ENCODE data around the gene SCNN1B.
"Not testable (repeated sequence)": the region's sequence is repeated elsewhere in the genome, so short reads cannot be mapped to it uniquely, and the experiment has no call there.

Gene SCNN1B

GRCh38 chr16:23384878-23385277 is 82.8 kb downstream of the SCNN1B start:
- no peak for DNase-seq

GRCh38 chr16:23385441-23385840 is 83.3 kb downstream of the SCNN1B start:
- DNase-seq: no peak

DNA sequence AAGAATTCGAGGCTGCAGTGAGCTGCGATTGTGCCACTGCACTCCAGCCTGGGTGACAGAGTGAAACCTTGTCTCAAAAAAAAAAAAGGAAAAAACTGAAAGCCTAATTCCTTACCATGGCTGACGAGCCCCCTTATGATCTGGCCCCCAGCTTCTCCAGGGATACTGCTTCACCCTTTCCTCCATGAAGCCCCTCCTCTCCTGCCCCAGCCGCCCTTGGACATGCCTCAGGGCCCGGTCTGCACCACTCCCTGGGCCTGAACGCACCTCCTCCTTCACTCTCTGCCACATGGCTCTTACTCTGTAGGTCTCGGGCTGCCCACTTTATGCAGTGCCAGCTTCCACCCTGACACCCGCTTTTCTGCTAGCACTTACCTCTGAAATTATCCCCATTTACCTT is 85.6 kb downstream of the SCNN1B start:
- no peak for DNase-seq

DNA sequence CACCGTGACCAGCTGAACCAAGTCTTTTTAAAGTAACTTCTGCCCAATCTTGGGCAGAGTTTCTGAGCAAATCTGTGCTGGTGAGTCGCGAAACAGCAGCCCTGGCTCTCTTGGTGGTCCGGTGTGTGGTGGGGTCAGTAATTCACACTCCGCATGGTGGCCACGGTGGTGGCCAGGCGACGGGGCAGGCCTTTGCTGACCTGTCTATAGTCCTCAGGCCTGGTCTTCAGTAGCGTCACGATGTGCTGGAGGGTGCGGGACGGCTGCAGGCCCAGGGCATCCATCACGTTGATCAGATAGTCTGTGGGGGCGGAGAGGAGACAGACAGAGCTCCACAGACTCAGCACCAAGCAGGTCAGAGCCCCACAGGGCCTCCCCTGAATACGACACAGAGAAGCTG is 86.7 kb downstream of the SCNN1B start:
- no peak for DNase-seq

DNA sequence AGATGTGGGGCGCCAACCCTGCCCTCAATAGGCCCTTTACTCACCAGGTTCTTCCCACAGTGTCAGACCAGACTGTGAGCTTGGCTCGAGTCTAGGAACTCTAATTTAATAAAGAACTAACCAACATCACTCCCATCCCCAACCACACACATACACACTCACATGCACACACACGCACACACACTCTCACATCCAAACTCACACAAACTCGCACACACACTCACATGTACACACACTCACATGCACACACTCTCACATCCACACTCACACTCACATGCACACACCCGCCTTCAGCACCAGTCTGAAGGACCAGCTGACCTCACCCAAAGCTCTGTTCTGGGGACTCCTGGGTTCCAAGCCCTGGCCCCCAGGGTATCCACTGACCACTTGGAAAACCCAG is 87.1 kb downstream of the SCNN1B start:
- DNase-seq: no peak

DNA sequence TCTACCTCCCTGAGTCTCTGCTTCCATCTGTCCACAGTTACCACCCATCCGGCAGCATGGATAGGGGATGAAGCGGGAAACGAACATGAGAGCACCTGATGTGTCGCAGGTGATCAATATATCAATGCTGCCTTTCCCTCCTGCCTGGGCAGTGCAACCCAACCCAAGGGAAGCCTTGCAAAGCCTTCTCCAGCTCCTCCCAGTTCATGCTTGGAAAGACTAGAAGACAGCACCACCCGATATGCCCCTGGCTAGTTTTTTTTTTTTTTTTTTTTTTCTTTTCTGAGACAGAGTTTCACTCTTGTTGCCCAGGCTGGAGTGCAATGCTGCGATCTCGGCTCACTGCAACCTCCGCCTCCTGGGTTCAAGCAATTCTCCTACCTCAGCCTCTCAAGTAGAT is 87.8 kb downstream of the SCNN1B start:
- not testable (repeated sequence) for DNase-seq

GRCh38 chr16:23391381-23392222 is 89.5 kb downstream of the SCNN1B start:
- DNase-seq: no peak

GRCh38 chr16:23392223-23392600 is 90.1 kb downstream of the SCNN1B start:
- DNase-seq: no peak

DNA sequence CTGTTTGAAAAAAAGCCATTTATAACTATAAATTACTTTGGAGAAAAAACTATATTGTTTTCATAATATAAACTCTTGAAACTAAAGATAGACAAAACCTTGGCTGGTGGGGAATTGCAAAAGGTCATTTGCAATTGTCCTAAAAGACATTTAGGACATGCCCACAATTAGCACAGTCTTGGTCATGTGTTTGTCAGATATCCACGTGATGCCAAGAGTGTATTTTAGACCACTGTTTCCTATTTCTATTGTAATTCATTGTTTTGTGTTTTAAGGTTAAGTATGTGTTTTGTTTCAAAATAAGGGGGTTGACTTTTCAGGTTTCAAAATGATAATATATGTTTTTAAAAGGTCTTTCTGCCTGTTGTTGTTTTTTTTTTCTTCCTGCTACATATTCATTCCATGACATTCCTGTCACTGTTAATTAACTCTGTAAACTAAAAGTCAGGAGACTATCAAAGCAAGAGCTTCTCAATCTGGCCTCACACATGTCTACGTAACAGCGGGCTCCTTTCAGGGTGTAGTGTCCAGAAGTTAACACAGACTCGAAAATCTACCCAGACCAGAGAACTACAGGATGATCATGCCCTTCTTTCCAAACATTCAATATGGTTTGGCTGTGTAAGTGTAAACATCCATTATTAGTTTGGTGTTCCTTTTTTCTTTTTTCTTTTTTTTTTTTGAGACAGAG is 92.2 kb downstream of the SCNN1B start:
- DNase-seq: no peak

GRCh38 chr16:23395732-23396131 is 93.6 kb downstream of the SCNN1B start:
- no peak for DNase-seq

DNA sequence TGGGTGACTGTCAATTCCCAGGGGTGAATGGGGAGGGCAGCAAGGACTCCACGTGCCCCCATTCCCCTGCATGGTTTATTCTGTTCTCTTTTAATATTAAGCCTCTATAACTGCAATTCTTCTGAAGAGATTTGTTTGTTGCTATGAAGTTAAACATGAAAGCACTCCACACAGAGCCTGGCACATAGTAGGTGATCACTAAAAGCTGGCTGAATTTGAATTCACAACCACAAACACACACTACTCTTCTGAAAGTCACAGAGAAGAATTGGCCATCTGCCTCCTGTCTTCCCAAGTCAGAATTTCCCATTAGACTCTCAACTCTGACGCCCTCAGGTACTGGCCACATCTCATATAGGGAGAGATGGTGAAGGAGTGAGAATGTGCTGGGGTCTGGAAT is 95.4 kb downstream of the SCNN1B start:
- DNase-seq: no peak

DNA sequence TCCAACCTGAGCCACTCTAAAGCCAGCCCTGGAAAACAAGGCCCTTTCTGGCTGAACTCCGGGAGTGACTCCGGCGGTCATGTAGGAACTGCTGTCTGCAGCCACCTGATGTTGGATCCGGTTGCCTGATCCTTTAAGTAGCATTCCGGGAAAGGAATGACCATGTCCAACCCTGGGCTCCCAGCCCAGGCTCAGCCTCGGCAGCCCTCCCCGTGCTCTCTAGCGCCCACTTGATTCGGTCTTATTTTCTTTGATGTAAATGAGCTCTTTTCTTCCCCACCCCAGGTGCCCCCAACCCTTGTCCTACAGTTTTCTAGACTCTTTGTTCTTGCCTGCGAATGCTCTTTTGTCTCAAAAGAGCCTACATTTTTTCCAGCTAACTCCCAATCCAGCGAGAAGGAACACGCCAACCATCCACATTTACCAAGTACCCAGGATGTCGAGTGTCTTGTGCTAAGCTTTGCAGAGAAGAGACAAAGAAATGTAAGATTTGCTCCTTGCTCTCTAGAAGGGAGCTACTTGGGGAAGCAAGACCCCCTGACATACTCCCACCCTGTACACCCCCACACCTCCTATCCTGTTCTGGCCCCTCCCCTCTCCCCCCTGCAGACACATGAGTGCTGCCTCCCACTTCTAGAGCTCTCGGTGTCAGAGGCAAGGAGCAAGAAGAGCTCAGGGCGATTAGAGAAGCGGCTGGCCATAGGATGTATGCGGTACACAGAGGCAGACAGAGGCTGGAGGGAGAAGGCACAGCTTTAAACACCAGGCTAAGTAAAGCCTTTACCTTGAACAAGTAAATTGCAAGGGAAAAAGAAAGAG is 97.1 kb downstream of the SCNN1B start:
- DNase-seq: no peak

DNA sequence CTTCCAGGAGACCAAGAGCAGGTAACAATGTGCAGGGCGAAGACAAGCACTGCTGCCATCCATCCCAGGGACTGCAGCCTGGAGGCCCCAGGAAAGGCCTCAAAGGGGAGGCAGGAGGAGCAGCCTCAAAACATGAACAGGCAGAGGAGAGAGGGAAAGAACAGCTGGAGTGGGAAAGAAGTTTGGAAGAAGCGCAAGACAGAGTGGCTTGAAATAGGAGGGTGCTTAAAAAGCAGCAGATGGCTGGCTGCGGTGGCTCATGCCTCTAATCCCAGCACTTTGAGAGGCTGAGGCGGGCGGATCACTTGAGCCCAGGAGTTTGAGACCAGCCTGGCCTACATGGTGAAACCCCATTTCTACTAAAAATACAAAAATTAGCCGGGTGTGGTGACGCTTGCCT is 98.3 kb downstream of the SCNN1B start:
- not testable (repeated sequence) for DNase-seq

GRCh38 chr16:23401139-23401538 is 99.0 kb downstream of the SCNN1B start:
- DNase-seq: no peak

DNA sequence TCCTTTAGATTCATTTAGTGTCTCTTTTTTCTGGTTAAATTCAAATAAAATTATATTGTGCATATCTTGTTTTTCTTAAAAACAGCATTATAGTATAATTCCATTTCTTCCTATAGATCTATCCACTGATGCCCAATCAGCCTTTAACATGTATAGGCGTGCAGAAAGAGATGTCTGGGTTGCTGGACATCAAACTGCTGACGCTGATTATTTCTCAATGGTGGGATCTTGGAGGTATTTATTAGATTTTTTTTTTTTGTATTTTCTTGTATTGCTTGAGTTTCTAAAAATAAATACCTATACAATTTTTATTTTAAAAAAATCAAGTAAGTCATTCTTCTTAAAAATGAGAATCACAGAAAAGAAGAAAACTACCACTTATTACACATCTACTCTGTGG is 100.0 kb downstream of the SCNN1B start:
- DNase-seq: no peak

DNA sequence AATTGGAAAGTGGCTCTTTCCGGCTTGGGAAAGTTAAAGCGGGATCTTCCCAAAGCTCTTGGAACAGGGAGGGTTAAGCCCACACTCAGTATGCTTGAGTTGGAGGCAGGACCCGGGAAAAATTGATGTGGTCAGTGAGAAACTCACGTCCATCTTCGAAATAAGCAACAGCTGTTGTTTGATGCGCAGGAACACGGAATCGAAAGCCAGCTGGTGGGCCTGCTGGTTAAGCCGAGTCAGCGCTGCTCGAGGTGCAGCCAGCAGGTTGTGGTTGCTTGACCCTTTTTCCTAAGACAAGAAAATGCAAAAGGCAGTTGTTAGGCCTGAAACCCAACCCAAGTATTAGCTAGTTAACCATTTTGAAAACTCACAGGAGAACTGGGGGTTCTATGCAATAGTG is 101.4 kb downstream of the SCNN1B start:
- no peak for DNase-seq

GRCh38 chr16:23406024-23406423 is 103.9 kb downstream of the SCNN1B start:
- no peak for DNase-seq

GRCh38 chr16:23406546-23407240 is 104.6 kb downstream of the SCNN1B start:
- DNase-seq: no peak

DNA sequence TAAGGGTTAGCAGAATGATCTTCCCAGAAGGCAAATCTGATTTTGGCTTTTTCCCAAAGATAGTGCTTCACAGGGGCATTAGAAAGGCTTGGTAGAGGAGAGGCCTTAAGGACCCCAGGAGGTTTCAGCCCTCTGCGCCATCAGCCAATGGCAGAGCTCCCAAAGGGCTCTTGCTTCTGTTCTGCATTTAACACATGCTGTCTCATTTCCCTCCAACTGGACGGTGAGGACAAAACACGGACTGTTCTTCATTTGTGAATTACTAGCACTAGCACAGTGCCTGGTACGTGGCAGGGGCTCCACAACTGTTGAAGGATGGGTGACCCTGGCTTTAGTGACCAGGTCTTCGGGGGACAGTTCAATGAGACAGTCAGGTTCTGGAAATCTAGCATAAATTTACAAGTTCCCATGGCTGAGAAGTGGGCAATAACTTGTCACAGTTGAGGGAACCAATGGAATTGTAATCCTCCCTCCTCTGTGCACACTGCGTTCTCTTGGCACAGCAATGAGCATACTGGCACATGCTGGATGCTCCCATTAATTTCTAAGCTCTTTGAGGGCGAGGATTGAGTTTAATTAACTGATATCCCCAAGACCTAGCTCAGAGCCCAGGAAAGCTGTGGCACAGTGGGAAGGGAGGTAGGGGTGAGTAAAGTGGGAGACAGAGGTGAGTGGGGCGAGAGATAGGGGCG is 105.5 kb downstream of the SCNN1B start:
- no peak for DNase-seq

DNA sequence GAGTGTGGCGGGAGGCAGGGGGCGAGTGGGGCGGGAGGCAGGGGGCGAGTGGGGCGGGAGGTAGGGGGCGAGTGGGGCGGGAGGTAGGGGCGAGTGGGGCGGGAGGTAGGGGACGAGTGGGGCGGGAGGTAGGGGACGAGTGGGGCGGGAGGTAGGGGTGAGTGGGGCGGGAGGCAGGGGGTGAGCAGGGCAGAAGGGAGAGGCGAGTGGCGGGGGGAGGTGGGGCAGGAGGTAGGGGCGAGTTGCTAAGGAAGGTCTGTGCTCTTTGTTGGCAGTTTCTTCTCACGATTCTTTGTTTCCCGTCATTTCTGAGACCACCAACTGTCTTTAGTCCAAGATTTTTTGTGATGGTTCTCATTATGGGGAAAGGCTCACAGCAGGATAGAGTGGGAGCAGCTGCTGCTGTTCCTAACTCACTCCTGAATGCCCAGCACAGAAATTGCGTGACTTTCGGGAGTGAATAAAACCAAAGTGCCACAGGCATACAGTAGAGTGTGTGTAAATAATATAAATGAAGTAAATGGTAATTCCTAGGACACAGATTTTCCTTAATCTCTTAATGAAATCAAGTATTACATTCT is 106.2 kb downstream of the SCNN1B start:
- no peak for DNase-seq

- no peak for DNase-seq
Observed at GRCh38 chr16:23408823-23409298, 106.8 kb downstream of the SCNN1B start.

DNA sequence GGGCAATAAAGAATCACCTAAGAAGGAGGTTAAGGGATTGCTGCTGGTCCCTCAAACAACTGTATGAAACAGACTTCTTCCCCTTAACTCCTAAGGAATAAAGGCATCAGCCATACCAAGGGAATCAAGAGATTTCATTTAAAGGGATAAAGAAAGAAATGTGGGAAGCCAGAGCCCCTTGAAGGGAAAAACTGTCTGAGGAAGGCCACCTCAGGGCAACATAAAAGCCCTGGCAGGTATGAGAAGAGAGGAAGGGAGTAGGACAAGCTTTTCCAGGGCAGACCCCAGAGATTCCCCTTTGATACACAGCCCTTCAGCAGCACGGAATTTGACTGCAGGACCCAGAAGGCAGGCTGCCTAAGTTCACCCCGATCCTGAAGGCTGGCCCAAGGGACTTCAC is 107.4 kb downstream of the SCNN1B start:
- no peak for DNase-seq
